Stimulated activated CD8-positive, alpha-beta memory T cell treated with anti-CD3 and anti-CD28 coated beads, Interleukin-4, amount 100 ng/mL, for 48 hours (primary cell): Measurements from ENCODE around the gene LGALS7B.
"Not testable (repeated sequence)": the region's sequence is repeated elsewhere in the genome, so short reads cannot be mapped to it uniquely, and the experiment has no call there.

Source experiments
- DNase-seq: peaks from one replicate; pipeline ENCODE4 v3.0.0-alpha.2; 2020

Gene LGALS7B

GRCh38 chr19:38825936-38826335 is 36.9 kb downstream of the LGALS7B start:
- not testable (repeated sequence) for DNase-seq

- DNase-seq, result no peak
Measured at GRCh38 chr19:38826856-38827551, 38.0 kb downstream of the LGALS7B start.

DNA sequence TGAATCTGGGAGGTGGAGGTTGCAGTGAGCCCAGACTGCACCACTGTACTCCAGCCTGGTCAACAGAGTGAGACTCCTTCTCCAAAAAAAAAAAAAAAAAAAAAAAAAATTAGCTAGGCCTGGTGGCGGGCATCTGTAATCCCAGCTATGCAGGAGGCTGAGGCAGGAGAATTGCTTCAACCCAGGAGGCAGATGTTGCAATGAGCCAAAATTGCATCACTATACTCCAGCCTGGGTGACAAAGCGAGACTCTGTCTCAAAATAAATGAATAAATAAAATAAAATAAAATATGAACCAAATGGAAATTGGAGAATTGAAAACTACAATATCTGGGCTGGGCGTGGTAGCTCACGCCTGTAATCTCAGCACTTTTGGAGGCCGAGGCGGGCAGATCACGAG is 40.2 kb downstream of the LGALS7B start:
- DNase-seq, result not testable (repeated sequence)

DNA sequence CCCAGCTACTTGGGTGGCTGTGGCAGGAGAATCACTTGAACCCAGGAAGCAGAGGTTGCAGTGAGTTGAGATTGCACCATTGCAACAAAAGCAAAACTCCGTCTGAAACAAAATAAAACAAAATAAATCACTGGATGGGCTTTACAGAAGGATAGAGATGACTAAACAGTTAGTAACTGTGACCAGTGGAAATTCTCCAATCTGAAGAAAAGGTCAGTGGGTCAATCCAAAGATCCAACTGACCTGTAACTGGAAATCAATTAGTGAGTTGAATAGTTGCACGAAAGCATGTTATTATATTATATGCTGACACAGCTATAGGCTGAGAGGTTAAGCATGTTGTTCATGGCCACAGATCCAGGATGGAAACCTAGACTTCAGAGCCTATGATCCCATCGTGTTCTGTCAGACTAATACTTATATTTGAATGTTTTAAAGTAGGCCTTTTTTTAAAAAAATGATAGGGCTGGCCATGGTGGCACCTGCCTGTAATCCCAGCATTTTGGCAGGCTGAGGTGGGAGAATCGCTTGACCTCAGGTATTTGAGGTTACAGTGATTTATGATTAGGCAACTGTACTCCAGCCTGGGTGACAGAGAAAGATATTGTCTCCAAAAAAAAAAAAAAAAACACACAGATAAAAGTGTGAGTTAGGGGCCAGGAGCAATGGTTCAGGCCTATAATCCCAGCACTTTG is 41.2 kb downstream of the LGALS7B start:
- no peak for DNase-seq

DNA sequence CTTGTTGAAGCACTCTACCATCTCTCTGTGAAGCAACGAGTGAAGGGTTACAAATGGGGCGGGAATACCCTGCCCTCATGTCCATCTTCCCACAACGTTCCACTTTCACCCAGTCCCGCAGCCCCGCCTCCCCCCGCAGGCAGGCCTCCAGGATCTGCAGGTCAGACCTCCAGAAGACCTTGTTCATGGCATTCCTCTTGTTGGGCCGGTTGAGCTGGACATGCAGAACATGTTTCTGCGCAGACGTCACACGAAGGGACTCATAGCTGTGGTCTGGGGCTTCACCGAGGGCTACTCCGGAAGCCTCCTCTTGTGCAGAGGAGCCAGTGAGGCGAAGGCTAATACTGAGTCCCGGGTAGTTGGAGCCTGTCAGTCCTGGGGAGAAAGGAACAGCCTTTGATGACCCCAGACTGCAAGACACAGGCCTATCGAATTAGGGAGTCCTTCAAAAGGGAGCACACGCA is 42.2 kb downstream of the LGALS7B start:
- peak; percentile 57 for DNase-seq

DNA sequence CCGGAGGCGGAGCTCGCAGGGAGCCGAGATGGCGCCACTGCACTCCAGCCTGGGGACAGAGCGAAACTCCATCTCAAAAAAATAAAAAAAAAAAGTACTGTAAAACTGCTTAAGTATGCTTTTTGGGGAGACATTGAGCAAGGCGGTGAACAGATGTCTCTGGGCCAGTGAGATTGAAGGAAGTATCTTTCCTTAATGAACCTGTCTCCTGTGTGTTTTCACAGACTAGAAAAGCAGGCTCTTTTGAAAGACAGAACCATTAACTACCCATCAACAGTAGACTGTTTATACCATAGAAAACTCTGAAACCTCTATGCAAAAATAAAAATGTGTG is 44.1 kb downstream of the LGALS7B start:
- no peak for DNase-seq

DNA sequence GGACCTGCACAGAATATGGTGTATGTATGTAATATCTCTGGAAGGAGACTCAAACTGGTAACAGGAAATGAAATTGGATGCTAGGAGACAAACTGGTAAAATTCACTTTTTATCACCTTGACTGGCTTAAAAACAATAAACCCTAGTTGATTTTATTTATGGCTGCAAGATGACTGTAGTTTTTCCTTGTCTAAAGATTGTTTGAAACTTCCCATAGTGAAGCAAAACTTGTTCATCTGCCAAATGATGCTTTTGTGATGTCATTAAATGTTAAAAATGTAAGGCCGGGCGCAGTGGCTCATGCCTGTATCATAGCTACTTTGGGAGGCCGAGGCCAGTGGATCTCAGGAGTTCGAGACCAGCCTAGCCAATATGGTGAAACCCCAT is 45.1 kb downstream of the LGALS7B start:
- no peak for DNase-seq

DNA sequence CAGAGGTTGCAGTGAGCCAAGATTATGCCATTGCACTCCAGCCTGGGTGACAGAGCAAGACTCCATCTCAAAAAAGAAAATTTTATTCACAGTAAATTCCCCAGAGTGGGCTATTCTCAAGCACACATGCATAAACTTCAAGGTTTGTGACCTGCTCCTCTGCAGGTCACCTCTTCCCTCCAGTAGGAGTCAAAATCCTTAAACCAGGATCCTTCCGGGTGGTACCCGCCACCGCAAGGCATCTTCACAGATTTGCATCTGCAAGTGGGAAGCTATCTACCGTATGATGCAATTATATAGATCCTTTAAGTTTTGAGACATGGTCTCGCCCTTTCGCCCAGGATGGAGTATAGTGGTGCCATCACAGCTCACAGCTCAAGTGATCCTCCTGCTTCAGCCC is 45.6 kb downstream of the LGALS7B start:
- no peak for DNase-seq

DNA sequence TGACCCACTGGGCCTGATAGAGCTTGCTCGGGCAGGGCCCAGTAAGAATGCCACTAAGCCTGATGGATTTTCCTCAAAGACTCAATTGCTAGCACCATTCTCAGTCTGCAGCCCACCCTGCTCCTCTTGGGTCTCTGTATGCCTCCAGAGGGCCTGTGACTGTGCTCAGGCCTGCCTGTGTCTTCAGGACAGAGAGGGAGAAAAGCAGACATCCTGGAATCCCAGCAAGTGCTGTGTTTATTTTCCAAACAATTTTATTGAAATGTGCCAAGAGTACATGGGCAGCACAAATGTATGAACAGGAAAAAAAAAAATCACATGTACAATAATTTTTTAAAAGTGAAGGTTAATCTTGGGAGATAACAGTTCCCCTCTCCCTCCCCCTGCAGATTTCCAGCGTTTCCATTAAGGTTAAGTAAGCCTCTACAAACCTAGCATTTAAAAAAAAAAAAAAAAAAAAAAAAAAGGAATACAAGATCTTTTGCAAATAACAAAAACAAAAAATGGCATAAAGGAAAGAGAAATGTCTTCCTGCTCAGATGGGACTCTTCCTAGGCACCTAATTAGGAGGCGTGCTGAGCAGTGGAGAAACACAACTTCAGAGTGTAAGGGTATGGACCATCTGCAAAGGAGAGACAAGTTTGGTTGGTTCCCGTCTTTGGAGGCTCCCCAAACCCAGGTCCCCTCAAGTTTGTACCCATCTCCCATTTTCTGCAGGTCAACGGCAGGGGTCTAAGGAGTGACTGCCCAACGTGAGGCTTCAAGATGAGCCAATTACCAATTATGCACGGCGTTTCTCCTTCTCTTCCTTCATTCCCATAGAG is 47.4 kb downstream of the LGALS7B start:
- DNase-seq, result no peak

DNA sequence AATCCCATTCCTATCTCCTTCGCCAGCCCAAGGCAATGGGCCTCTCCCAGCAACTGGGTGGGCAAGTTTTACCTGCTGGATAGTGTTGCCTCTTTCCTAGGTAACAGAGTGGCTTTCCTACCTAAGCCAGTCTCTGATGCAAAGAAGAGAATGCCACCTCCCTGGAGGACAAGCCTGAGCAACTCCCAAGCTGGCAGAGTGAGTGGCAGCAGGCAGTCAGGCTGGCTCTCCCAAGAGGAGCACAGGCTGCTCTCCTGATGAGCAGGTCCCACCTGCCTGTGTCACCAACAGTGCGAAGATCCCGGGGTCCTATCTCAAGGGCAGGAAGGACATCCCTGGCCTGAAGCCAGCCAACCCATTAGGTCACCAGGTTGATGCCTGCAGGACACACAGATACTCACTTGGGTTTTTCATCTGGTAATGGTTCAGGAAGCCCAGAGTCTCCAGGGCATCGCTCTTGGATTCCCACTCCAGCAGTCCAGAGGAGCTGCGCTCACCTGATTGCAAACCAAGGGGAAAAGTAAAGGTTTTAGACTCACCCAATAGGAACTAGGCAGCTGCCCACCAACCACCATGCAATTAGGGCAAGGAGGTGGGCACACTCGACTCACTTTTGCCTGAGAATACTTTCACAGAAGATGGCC is 48.1 kb downstream of the LGALS7B start:
- DNase-seq, result no peak

DNA sequence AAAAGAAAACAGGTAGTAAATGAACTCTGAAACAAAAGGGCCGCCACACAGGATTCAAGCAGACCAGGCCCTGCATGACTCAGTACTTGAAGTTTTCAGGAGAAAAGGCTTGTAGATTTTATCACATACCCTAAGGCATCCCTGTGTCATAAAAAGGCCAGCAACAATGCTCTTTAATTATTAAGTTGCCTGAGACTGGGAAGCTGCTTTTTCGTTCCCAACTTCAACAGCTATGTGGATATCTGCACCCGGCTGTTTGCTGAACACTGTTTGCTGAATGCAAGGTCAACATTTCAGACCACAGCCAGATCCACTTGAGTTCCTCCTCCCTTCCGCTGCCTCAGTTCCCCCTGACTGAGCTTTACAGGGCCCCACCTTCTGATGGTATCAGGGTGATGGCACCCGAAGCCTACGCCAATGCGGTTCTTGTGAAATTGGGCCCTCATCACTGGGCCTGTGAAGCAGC is 48.7 kb downstream of the LGALS7B start:
- DNase-seq, result no peak

DNA sequence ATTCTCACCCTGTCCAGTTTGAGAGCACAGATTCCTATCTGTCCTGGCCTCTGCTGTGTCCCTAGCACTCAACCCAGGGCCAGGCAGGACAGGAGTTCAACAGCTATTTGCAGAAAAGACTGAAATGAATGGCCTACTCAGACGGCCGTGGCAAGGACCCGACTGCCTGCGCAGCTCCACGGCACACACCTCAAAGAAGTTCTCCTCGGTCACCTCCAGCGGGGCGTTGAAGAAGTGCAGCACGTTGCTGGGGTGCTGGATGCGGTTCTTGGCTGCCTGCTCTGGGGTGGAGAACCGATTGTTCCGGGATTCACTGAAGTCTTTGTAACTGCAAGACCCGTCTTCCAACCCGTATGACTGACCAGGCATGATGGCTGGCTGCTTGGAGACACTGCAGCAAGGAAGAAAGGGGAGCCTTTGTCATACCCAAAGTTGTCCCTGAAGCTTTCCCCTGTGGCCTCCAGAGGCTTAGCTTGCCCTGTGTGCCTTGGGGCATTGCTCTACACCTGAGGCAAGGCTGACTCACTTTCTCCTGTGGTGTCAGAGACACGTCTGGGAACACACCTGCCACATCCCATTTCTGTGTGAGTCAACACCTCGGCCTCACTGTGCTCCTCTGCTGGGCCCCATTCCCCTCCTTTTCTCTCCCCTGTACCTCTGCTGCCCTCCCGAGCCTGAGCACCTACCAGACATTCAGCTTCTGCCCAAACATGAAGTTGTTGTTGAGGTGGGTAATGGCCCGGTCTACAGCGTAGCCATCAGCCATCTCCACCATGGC is 49.4 kb downstream of the LGALS7B start:
- peak; percentile 76 for DNase-seq

GRCh38 chr19:38838986-38839761 is 50.2 kb downstream of the LGALS7B start:
- no peak for DNase-seq

DNA sequence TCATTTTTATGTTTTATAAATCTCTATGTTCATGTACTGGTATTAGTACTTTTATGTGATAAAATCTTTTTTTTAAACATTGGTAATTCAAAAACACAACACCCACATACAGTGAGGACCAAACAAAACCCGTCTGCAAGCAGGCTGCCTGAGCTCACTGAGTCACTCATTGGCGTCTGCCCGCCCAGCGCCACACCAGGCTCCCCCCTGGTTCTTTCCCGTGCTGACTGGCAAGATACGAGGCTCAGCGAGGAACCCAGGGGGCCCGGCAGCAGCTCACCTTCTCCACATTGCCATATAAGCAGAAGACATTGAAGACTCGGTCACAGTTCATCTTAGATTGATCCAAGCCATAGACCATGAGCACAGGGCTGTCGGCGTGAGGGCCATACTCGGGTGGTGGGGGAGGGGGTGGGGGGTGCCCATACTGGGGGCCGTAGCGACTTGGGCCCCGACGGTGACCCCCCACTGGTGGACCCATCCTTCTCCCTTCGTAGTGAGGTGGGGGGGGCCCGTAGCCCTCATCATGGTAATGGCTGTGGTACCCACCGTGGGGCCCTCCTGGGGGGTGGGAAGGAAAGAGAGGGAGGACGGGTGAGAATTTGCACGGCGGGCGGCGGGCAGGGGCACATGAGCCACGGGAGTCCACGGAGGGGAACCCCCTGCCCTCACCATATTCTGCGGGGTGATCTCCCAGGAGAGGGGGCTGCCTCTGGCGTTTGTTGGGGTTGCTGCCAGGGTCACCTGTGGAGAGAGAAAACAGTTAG is 51.0 kb downstream of the LGALS7B start:
- DNase-seq, result peak; percentile 55

DNA sequence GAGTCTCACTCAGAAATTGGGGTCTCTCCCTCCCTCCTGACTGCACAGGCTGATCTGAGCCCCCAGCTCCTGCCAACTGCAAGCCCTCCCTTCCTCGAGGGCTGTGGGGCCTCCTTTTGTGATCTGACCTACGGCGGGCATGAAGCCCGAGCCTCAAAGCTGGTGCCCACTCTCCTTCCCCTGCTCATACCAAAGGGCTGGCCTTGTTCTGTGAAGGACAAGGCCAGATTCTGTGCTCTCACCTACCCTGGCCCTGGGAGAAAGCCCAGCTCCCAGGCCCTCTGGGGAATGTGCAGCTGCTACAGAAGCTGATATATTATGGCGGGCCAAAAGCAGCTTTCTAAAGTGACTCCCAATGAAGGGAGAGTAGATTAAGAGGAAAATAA is 51.6 kb downstream of the LGALS7B start:
- no peak for DNase-seq
